HG03439 (cell line): Measurements from ENCODE around the gene EXT2.

Experiments
- ATAC-seq: cut with Tn5 transposase; IDR thresholded peaks from one replicate; pipeline ENCODE4 v1.9.1; 2021; ENCODE audit warnings: mild to moderate bottlenecking, moderate library complexity; ENCODE audit not compliant: unreplicated experiment

The EXT2 gene

DNA sequence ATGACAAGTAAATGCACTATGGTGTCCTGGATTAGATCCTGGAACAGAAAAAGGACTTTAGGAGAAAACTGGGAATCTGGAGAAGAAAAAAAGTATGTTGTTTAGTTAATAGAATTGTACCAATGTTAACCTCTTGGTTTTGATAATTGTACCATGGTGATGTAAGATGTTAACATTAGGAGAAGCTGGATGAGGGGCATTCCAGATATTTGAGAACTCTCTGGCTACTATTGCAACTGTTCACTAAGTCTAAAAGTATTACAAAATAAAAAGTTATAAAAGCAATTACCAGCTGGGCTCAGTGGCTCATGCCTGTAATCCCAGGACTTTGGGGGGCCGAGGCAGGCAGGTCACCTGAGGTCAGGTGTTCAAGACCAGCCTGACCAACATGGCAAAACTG lies 66.5 kb downstream of the EXT2 start:
- no peak for ATAC-seq

DNA sequence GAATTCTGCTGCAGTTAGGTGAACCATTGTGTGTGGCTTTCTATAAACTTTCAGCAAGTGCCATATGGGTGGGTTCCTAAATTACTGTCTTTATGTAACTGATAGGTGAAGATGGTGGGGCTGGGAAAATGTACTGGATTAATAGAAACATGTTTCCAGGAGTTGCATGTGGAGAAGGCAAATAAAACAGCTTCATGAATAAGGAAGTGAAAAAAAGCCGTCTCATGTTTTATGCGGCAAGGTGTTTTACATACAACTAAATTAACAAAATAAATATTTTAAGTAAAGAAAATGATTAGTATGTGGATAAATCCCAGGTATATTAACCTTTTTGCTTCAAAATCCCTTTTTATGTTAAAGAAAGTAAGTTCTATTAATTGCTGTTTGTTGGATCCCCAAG lies 67.2 kb downstream of the EXT2 start:
- no peak for ATAC-seq

DNA sequence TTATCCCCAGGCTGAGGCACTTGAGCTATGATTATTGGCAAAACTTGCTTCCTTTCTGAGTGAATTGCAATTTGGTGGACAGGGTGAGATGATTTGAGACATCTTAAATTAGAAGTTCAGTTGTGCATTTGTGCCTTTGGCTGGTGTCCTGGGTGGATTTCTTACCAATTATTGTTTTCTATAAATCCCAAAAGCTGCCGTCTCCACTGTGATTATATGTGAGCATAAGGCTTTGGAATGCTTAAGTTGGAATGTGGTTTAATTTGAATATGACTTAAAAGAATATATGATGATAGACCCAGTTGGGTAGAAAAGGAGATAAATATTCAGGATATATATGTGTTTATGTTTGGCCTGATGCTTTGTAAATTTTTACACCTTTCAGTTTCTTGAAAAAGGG lies 70.0 kb downstream of the EXT2 start:
- ATAC-seq, result no peak

DNA sequence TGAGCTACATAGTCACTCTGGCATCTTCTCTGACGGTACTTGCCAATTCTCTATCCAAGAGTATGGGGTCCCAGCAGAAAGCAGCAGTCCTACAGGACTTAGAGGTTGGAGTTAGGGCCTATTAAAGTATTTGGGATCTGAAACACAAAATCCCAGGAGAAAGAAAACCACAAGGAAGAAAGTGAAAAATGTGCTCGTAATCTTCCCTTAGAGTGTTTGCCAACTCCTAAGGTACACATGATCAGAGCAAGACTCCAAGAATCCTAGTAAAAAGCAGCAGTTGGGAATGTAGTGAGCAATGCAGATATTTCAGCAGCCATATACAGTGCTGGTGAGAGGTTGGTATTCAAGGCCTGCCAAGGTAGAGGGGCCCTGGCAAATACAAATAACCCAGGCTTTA lies 71.6 kb downstream of the EXT2 start:
- ATAC-seq, result no peak

DNA sequence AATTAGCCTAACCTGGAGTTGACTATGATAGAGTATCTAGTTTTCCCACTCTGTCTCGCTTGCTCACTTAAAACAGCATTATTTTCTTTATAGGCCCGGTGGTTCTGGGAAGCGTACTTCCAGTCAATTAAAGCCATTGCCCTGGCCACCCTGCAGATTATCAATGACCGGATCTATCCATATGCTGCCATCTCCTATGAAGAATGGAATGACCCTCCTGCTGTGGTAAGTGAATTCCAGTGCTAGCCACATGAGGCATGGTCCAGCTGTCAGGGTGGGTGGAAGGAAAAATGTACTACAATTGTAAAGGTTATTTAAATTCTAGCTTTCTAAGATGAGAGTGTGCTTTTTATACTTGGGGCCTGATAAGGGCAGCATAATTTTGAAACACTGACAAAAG lies 76.0 kb downstream of the EXT2 start:
- ATAC-seq, result no peak

DNA sequence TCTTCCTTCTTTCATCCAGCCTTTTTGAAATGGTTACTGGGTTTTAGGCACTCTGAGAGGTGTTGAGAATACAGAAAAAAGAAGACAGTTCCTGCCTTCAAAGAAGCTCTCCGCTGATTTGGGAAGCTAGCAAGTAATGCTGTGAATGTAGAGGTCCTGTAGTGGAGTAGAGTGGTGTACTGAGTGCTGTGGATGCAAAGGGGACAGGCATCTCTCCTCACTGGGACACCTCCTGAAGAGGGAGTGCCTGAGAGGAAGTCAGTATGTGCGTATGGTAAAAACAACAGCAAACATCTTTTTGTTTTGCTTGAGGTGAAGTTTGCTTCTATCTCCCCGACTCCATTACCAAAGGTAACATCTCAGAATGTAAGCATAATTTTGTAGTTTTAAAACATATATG lies 77.5 kb downstream of the EXT2 start:
- ATAC-seq, result no peak

DNA sequence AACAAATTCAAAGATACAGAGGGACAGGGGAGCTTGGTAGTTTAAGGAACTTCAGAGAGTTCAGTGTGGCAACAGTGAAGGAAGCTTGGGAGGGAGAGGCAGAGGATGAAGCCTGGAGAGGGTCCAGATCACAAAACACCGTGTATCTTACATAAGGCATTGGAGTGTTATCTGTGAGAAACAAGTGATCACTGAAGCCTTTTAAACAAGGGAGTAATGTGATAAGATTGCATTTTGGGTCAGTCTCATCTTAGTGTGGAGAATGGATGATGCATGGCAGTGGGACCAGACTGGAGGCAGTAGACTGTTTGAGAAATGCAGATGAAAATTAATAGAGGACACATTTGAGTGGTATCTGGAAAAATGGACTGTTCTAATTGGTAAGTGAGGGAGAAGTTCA lies 79.4 kb downstream of the EXT2 start:
- ATAC-seq, result no peak

DNA sequence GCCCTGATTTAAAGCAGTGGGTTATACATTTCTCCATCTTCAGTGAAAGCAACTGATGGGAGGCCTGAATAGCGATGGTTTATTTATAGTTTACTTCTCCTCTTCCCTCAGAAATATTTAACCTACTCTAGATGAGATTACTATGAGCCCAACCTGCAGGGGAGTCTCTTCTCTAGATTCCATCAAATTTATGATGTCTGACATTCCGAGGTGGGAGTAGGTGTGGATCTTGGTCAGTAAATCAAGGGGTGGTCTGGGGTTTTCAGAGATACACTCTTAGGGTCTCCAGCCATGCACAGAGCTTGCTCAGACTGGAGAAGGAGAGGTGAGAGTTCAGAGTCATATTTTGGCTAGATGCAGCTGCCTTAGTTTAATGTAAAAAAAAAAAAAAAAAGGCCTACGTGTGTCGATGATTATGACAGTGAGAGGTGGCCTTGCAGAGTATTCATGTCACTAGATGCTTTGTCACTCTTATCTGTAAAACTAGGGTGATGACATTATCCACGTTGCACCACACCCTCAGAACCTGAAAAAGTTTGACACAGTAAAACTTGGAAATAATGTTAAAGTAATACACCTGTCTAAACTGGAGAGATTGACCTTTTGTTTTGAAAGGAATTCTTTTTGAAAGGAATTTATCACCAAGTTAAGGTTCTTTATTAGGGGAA lies 81.2 kb downstream of the EXT2 start:
- ATAC-seq, result no peak

DNA sequence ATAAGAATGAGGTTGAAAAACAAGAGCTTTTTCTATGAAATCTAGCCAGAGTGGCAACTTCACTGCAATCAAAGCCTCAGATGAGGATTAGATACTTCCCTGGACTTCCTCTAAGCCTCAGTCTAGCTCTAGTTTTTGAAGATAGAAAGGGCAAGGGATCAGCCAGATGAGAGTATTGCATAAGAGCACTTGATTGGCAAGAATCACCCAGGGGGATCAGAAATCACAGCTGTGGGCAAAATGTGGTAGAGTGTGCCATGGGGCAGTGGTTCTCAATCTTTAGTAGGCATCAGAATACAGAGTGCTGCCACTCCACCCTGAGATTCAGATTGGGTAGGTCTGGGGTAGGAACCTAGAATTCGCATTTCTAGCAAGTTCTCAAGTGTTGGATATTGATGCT lies 82.4 kb downstream of the EXT2 start:
- no peak for ATAC-seq

DNA sequence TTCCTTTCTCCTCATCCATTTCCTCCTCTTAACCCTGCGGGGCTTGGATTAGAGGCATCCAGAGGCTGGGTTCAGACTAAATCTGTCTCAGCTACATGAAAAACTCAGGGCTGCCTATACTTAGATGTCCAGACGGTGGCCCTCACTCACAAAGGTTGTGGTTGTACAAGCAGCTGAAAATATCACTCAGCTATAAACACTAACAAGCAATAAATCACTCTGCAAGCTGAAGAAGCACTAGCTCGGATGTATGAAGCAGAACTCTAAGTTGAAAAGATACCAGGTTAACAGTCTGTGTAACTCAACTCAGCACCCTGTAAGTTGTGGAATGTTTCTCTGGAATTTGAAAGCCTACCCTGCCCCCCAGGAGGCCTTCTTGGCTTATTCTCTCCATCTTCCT lies 82.9 kb downstream of the EXT2 start:
- no peak for ATAC-seq

DNA sequence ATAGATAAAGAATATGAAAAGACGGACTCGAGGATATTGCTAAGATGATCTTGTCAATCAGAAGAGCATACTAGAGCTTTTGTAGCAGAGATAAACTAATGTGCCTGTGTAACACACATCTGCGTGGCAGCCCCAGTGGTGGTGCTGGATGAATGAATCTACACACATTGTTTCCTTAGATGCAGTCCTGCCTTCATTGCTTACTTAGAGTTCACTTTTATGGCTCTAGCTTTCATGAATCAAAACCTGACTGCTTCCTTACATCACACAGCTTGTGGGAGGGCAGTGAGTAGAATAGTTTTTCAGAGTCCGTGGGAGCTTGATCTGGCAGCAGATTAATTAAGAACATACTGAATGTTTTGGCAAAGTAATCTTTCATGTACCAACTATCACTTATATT lies 83.7 kb downstream of the EXT2 start:
- ATAC-seq, result no peak

DNA sequence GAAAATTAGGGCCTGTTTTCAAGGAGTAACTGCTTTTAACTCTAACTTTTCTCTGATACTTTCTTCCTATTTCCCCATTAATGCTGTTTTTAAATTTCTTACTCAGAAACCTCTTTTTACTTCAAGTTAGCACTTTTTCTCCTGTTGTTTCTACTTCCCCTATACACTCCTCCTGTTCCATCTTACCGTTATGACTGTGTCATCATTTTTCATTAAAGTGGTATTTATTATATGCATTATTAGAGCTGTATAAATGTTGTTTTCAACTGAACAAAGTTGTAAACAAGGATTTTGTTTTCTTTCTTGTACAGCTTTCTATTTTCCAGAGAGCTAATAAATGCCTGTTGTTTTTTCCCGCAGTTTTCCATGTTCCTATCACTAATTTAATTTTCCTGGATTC lies 84.6 kb downstream of the EXT2 start:
- no peak for ATAC-seq

DNA sequence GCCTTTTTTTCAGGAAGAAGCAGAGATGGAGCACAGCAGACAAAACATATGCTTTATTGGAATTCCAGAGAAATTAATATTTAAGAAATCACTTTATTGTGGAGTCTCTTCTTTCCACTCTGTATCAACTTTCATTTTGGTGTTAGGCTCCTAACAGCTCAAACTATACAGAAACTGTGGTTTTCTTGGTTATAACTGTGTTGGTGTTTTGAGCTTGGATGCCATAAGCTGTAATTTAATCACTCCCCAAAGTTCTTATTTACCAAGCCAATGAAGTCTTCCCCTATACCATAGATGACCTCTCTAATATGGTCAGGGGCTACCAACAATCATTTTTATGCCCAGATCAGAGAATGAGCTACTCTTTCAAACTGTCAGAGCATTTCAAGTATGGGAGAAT lies 90.0 kb downstream of the EXT2 start:
- no peak for ATAC-seq

DNA sequence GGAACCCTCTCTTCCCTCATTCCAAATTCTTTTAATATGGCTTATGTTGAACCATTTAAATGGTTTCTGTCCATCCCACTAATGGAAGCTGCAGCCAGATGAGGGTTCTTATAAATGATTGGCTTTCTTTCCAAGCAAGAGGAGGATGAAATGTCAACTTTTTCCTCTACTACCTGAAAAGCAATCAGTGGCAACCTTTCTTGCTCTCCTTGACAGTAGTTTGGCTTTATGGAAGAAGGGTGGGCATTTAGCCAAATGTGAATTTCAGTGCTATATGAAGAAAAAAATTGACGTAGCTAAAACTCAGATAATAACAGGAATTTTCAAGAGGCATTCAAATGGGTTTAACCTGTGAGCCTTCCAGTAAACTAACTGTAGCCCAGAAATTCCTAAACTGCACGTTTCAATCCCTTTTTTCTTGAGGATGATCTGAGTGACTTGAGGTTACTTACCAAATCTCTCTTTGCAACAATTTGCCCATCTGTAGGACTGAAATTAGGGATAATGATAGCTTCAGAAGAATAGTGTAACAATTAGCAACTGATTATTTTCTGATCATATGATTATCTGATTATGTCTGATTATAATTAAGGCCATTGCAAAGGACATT lies 90.9 kb downstream of the EXT2 start:
- ATAC-seq, result no peak

DNA sequence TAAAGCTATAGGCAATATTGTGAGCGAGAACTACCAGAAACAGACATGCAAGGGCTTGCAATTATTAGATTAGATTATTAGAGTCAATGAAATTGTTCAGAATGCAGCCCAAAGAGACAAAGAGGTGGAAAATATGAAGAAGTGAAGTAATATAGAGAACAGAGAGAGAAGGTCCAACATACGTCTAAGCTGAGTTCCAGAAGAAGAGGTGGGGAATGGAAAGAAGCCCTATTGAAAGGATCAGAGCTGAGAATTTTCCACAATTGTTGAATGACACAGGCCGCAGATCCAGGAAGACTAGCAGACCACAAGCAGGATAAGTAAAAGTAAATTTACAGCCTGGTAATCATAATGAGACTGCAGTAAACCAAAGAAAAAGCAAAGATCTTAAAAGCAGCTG lies 93.2 kb downstream of the EXT2 start:
- ATAC-seq, result no peak

DNA sequence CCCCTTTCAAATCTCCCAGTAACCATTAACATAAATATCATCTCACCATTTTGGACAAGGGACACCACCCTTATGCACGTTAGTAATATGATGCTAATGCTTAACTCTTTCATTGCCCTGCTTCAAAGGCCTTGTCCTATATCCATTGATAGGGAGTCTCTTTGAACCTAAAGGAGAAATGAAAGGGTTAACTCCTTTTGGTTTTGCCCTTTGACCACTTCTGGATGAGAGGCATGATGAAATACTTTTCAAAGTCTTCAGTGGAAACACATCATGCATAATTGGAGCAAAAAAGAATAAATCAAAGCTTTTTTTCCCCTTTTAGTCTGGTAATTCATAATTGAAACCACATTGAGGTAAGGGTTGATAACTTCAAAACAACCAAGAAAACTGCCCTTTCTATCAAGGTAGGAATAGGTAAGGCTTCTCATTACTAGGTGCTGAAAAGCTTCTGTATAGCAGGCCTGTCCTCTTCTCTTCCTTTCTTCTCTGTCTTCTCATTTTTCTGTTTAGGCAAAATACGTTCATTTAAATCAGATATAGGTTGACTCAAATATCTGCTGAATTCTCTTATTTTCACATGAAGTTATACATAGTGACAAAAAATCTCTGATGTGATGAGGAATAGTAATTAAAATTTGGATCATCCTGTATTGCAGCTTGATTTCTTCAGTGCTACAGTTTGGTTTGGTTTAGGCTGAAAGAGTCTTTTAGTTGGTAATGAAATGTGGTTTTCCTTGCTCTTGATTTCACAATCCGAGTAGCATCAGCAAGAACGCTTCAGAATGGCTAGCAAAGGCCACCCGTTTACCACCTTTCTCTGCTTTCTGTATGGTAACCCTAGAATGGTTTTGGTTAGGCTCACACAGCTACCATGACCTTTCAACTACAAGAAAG lies 94.8 kb downstream of the EXT2 start:
- no peak for ATAC-seq

DNA sequence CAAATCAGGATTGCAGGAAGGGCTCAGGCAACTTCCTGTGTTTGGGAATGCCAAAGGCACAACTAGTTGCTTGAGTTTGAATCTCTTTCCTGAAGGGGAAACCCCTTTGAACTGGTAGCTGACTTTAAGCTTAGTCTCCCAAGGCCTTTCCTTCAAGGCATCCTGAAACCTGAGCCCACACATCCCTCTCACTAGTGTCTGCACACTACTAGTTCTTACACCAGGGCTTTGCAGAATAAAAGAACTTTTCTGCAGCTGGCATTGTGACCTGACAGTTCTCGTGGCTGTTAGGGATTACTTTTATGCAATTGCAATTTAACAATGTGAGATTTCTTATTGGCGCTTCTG lies 95.4 kb downstream of the EXT2 start:
- ATAC-seq, result no peak

DNA sequence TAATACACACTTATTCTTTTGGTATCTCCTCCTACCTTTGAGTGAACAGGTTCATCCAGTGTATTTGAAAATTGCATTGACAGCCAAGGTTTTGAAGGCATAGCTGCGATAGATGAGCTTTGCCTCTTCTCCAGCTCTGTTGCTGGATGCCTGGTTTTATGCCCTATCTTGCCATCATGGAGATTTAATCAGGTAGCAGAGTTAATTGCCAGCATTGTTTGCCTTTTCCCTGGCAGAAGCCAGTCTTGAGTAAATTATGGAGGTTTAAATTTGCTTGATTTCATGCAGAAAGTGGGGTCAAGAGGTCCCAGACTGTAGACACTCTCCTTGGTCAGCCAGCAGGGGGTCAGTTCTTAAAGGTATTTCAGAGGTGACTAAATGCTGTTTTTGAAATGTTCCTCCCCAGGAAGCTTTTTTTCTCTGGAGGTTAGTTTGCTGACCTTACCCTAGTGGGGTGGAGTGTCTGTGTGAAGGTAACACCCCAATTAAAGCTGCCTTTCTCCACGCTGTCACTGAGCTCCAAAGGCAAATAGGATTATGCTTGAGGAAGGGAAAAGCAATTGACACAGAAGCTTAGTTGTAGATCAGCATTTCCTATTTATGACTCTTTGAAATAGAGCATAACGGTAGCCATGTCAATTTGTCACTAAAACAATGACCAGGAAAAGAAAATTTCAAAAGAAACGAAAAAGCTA lies 96.0 kb downstream of the EXT2 start:
- ATAC-seq, result no peak

DNA sequence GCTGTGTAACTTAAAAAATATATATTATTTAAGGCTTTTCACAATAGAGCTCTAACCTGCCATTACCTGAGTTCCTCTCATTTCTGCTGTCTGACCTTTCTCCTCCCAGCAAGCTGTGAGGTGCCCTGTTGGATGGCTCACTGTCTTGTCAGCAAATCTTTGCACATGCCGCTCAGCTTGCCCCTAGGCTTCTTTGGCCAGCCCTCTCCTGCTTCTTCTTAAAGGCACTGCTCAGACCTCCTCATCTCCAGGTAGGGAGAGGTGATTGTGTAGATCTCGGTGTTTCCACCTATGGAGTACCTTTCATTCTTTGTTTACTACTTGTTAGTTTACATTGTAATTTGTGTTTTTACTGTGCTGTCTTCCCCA lies 96.5 kb downstream of the EXT2 start:
- no peak for ATAC-seq

DNA sequence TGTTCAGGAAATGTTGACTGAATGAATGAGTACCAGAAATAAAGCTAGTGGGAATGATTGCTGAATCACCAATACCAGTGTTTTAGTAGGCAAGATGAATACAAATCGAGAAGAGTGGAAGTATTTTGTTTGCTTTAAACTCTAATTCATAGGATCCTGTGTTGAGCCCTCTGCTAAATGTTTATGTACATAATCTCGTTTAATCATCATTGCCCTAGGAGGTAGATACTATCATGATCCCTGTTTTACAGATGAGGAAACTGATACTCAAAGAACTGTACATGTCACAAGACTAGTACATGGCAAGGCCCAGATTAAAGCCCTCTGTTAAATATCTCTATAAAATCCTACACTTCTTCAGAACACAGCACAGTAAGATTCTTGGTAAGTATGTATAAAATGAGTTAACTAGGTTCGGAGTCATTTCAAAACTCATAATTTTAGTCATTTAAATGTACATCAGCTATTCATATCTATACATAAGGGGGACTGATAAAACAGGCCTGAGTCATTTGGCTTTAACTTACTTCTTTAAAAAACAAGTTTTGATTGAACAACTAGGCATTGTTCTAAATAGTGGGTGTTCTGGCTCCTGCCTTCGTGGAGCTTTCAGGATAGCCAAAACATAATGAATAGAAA lies 97.1 kb downstream of the EXT2 start:
- no peak for ATAC-seq

DNA sequence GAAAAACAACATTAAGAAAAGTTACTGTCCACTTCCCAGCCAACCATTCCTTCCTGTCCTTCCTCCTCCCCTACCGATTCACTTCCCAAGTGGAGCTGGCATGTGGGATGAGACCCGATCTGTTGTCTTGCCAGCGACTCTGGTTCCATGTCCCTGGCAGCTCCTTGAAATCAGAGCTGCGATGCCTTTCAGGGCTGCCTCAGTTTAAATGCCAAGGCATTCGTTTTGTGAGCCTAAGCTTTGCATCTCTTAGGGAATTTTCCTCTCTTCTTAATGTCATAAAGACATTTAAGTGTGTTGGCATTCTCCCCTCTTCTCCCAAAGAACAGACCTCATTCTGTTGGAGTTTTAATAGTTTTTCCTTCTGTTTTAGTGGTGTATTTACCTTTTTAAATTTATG lies 98.4 kb downstream of the EXT2 start:
- no peak for ATAC-seq
